GM19023 (cell line): ENCODE measurements around the gene RIMS4.

Experiments used
- ATAC-seq: cut with Tn5 transposase; IDR thresholded peaks from one replicate; pipeline ENCODE4 v1.9.1; 2021; ENCODE audit warnings: mild to moderate bottlenecking, moderate library complexity; ENCODE audit not compliant: unreplicated experiment

The RIMS4 gene

GRCh38 chr20:44704551-44704971 is 105.8 kb downstream of the RIMS4 start:
- ATAC-seq = no peak

DNA sequence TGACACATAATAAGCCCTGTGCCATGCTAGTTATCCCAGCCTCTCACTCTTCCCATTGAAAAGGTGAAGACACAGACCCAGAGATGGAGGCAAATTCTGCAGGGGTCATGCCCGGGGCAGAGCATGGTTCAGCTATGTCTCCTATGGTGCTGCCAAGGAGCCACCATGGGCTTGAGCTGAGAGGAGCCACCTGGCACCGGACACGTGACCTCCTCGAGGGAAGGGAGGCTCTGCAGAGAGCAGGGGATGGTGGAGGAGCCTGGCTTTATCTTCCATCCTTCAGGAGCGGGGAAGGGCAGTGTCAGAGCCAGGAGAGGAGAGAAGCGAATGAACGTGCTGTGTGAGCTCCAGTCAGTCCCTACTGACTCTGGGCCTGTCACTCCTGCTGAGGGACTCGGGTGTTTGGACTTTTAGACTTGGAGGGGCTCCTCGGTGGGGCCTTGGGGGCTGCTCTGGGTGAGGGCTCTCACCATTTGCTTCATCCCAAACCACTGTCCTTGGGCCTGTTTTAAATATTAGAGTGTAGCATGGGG is 106.3 kb downstream of the RIMS4 start:
- no peak for ATAC-seq

- ATAC-seq = no peak
Observed at GRCh38 chr20:44703183-44703925, 107.0 kb downstream of the RIMS4 start.

GRCh38 chr20:44702776-44703175 is 107.6 kb downstream of the RIMS4 start:
- no peak for ATAC-seq

GRCh38 chr20:44701858-44702256 is 108.5 kb downstream of the RIMS4 start:
- no peak for ATAC-seq
